K562 (cell line): ENCODE data around the gene YPEL5. TPM values are rescaled to one million over a fixed set of nuclear protein-coding genes. Genes with fewer than 3 reads are reported as not detected.

ENCODE experiments used
- ATF2 ChIP-seq: sonication (generic); formaldehyde crosslinking; IDR thresholded peaks from 2 replicates; pipeline ENCODE4 v1.8.1; 2022; ENCODE audit warnings: missing genetic modification reagents
- CGGBP1 ChIP-seq: fragments of 250-450 bp; sonication (Bioruptor Pico); IDR thresholded peaks from 2 replicates; pipeline ENCODE4 v1.9.0; 2021; ENCODE audit warnings: mild to moderate bottlenecking
- CREB5 ChIP-seq: fragments of 250-450 bp; sonication (Bioruptor Pico); IDR thresholded peaks from 2 replicates; pipeline ENCODE4 v1.5.0; 2020; ENCODE audit warnings: mild to moderate bottlenecking
- DACH1 ChIP-seq: fragments of 450-650 bp; IDR thresholded peaks from 2 replicates; pipeline ENCODE4 v1.6.1; 2018; ENCODE audit not compliant: partially characterized antibody
- DLX4 ChIP-seq: fragments of 250-450 bp; sonication (Bioruptor Pico); IDR thresholded peaks from 2 replicates; pipeline ENCODE4 v1.6.1; 2021; ENCODE audit warnings: mild to moderate bottlenecking
- DNMT1 ChIP-seq: fragments of 450-650 bp; IDR thresholded peaks from 2 replicates; pipeline ENCODE4 v1.6.1; 2016; ENCODE audit warnings: antibody characterized with exemption, mild to moderate bottlenecking
- ETV6 ChIP-seq, 3 experiments: fragments of 150-350 bp in 1 of 3; sonication (generic) in 1 of 3; formaldehyde crosslinking in 1 of 3; IDR thresholded peaks; 2 replicates each; pipeline versions ENCODE4 v1.6.1 to v1.8.0; 2014 to 2022; ENCODE audit warnings: borderline replicate concordance in 2 of 3, low read depth in 2 of 3, antibody characterized with exemption in 1 of 3, low read length in 1 of 3, mild to moderate bottlenecking in 1 of 3, missing genetic modification reagents in 1 of 3
- FOS ChIP-seq: IDR thresholded peaks from 3 replicates; pipeline ENCODE4 v1.6.1; 2011; ENCODE audit not compliant: insufficient read length; ENCODE audit errors: extremely low read depth
- MAFG ChIP-seq: fragments of 450-650 bp; conservative IDR thresholded peaks from 2 replicates; pipeline ENCODE4 v1.6.1; 2016; ENCODE audit warnings: missing genetic modification characterization, missing compliant biosample characterization
- NBN ChIP-seq: fragments of 450-650 bp; IDR thresholded peaks from 2 replicates; pipeline ENCODE4 v1.6.1; 2016; ENCODE audit warnings: low read depth, mild to moderate bottlenecking
- RBM14 ChIP-seq: fragments of 200-400 bp; formaldehyde crosslinking; IDR thresholded peaks from 2 replicates; pipeline ENCODE4 v1.6.1; 2018; ENCODE audit warnings: low read depth, mild to moderate bottlenecking, low read length, moderate library complexity, borderline replicate concordance; ENCODE audit not compliant: insufficient read depth
- RBM22 ChIP-seq: fragments of 200-400 bp; formaldehyde crosslinking; IDR thresholded peaks from 2 replicates; pipeline ENCODE4 v1.6.1; 2018; ENCODE audit warnings: low read length, low read depth; ENCODE audit not compliant: poor library complexity, severe bottlenecking
- RBM39 ChIP-seq: fragments of 200-400 bp; formaldehyde crosslinking; optimal IDR thresholded peaks from 2 replicates; pipeline ENCODE3; 2018; ENCODE audit warnings: low read depth, low read length
- SMARCC2 ChIP-seq: fragments of 450-650 bp; IDR thresholded peaks from 2 replicates; pipeline ENCODE4 v1.6.1; 2017; ENCODE audit warnings: antibody characterized with exemption, moderate library complexity, mild to moderate bottlenecking, low read depth
- SRSF7 ChIP-seq: fragments of 200-400 bp; formaldehyde crosslinking; optimal IDR thresholded peaks from 2 replicates; pipeline ENCODE3; 2017; ENCODE audit warnings: mild to moderate bottlenecking, low read depth, low read length
- XRCC3 ChIP-seq: fragments of 450-650 bp; IDR thresholded peaks from 2 replicates; pipeline ENCODE4 v1.6.1; 2017; ENCODE audit warnings: mild to moderate bottlenecking, moderate library complexity
- ZBTB2 ChIP-seq: fragments of 450-650 bp; IDR thresholded peaks from 2 replicates; pipeline ENCODE4 v1.6.1; 2016; ENCODE audit warnings: antibody characterized with exemption
- ZNF584 ChIP-seq: fragments of 200-800 bp; sonication (Bioruptor generic); IDR thresholded peaks from 2 replicates; pipeline ENCODE4 v1.6.1; 2016; ENCODE audit warnings: low read depth, mild to moderate bottlenecking, missing genetic modification characterization, missing compliant biosample characterization
- ZNF740 ChIP-seq, 3 experiments: fragments of 200-800 bp in 1 of 3; sonication (Bioruptor generic) in 1 of 3; sonication (generic) in 1 of 3; formaldehyde crosslinking in 1 of 3; IDR thresholded peaks; 2 replicates each; pipeline versions ENCODE4 v1.6.1 to v1.8.0; 2016 to 2022; ENCODE audit warnings: mild to moderate bottlenecking in 2 of 3, missing compliant biosample characterization in 2 of 3, missing genetic modification characterization in 2 of 3, missing genetic modification reagents in 1 of 3
- polyA plus RNA-seq, 8 experiments: library from polyadenylated mRNA; depleted of rRNA in 4 of 8; stranded (reverse) in 5 of 8; unstranded in 3 of 8; fragments of >200 nt; fragmentation: Nextera tagmentation in 2 of 8; fragmentation: Illumina TruSeq in 1 of 8; extraction: Ambion mirVana in 2 of 8; extraction: Trizol in 1 of 8; gene quantifications; 2 replicates each; pipeline versions ENCODE4 v1.2.1 to v1.2.3, GENCODE V29; 2011 to 2014; ENCODE audit warnings: inconsistent platforms in 1 of 8, missing spikeins in 1 of 8
- total RNA-seq, 7 experiments: library from RNA; depleted of rRNA in 6 of 7; stranded (reverse); fragments of >200 nt in 6 of 7; fragmentation: Illumina TruSeq in 2 of 7; extraction: Trizol in 2 of 7; gene quantifications; 2 replicates each; pipeline versions ENCODE4 v1.2.1 to v1.2.3, GENCODE V29; 2011 to 2021; ENCODE audit warnings: low replicate concordance in 1 of 7

The YPEL5 gene
- total and polyA plus RNA-seq, 9 of the 15 experiments (the other 6 are each of a cell fraction or from before 2014, with no cell fraction given) = 5.4 to 34.4 (median 12.3) TPM

GRCh38 chr2:30146337-30147195, at the start of gene YPEL5 (continued):
- TF ChIP-seq ZNF584 = no peak
- peak; percentile 75 for TF ChIP-seq FOS
- TF ChIP-seq RBM39 = no peak
- no peak for TF ChIP-seq DNMT1
- TF ChIP-seq ZBTB2 = no peak
- TF ChIP-seq DACH1 = peak; percentile 98
- no peak for TF ChIP-seq RBM14
- no peak for TF ChIP-seq ZNF740 (CRISPR knock-in tag; IDR thresholded peaks at IDR 0.05)
- no peak for TF ChIP-seq ZNF740 (tag; IDR thresholded peaks at IDR 0.05)
- TF ChIP-seq CREB5 (CRISPR knock-in tag) = no peak
- TF ChIP-seq DLX4 (CRISPR knock-in tag) = no peak
- no peak for TF ChIP-seq CGGBP1 (CRISPR knock-in tag)
- no peak for TF ChIP-seq SMARCC2
- TF ChIP-seq MAFG (tag) = peak; percentile 39; the same call in 1 of the 2 replicates
- TF ChIP-seq ETV6 (IDR thresholded peaks at IDR 0.05; ENCODE audit: borderline replicate concordance in 1 of 2, low read depth in 2 of 2, low read length in 1 of 2) = no peak
- TF ChIP-seq ETV6 (CRISPR knock-in tag; IDR thresholded peaks at IDR 0.05; ENCODE audit: borderline replicate concordance) = 0 out of 2 replicates have a peak, but pooled peaks have one; percentile 44
- no peak for TF ChIP-seq RBM22
- peak; percentile 48; the same call in 1 of the 2 replicates for TF ChIP-seq NBN
- TF ChIP-seq SRSF7 = no peak
- TF ChIP-seq XRCC3 = no peak
- TF ChIP-seq ATF2 = no peak
